Muscle of back (tissue), 11 donors: Measurements from ENCODE around the gene TRPM1. TPM values are rescaled to one million over a fixed set of nuclear protein-coding genes. Genes with fewer than 3 reads are reported as not detected.

Experiments
- DNase-seq, 3 donors: peaks; one replicate each; pipeline versions ENCODE4 v3.0.0 to v3.0.0-alpha.2; 2013
- polyA plus RNA-seq, 10 donors: library from polyadenylated mRNA; unstranded; fragments of 120-200 nt; gene quantifications; one replicate each; pipeline ENCODE4 v1.2.1, GENCODE V29; 2013; ENCODE audit not compliant: insufficient read length in 10 of 10

The TRPM1 gene
- polyA plus RNA-seq, 10 donors = 0.69 to 2.4 TPM; not detected in 8

GRCh38 chr15:31020542-31020941 lies 81.0 kb downstream of the TRPM1 start:
- DNase-seq = no peak

- DNase-seq = no peak
Measured at GRCh38 chr15:31019986-31020385, 81.5 kb downstream of the TRPM1 start.

DNA sequence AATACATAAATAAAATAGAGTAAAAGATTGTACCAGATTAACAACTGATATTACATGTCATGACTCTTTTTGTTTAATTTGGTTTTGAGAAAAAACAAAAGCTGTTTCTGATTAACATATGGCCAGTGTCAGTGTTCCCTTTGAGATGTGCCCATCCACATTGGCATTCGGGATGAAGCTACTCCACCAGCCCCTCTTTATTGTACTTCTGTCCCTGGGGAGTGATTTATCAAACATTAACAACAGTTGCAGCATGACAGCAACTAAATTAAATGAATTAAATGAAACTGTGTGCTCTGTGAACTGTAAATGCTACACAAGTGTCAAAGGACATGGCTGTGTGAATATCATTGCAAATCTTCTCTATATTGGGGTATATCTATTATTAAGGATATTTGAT lies 84.2 kb downstream of the TRPM1 start:
- no peak for DNase-seq

GRCh38 chr15:31016446-31016915 lies 85.0 kb downstream of the TRPM1 start:
- DNase-seq = peak in 1 of 3 donors; percentile 61

- DNase-seq = no peak
Measured at GRCh38 chr15:31014608-31014925, 87.0 kb downstream of the TRPM1 start.

DNA sequence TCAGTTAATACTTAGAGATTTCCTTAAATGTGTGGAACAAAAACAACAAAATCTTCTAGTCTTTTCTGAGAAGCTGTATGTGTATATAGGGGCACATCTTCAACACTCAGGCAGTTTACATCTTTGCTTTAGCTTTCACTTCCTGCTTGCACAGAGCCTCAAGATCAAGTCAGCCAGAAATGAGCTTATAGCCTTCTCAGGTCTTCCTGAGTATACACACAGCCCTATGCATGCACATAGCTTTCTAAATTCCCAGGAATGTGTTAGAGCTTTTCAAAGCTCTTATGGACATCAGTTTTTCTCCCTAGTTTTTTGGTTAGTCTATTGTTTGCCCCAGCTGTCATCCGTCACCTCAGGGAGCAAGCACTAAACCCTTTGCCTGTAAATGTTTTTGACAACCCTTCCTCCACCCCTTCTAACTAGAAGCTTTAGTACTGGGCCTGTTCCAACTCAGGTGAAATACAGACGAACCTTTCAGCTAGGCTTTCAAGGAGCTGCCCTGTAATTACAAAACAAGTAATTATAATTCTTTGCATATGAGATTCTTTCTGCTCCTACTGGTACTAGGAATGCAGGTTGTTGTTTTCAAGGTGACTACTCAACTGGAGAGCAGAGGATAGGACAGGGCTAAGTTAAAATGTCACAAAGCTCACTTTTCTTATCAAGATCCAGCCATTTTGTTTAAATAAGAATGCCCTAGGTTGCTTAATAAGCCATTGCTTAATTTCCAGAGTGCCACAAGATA lies 87.5 kb downstream of the TRPM1 start:
- no peak for DNase-seq

- no peak for DNase-seq
Measured at GRCh38 chr15:31012455-31012854, 89.1 kb downstream of the TRPM1 start.

GRCh38 chr15:31010036-31010435 lies 91.5 kb downstream of the TRPM1 start:
- no peak for DNase-seq

- DNase-seq = no peak
Measured at GRCh38 chr15:31005660-31006059, 95.9 kb downstream of the TRPM1 start.

GRCh38 chr15:31004220-31004733 lies 97.2 kb downstream of the TRPM1 start:
- peak; percentile 15 to 44 (median 16) for DNase-seq

GRCh38 chr15:31001702-31002101 lies 99.8 kb downstream of the TRPM1 start:
- DNase-seq = no peak

GRCh38 chr15:30999729-31000128 lies 101.8 kb downstream of the TRPM1 start:
- no peak for DNase-seq

DNA sequence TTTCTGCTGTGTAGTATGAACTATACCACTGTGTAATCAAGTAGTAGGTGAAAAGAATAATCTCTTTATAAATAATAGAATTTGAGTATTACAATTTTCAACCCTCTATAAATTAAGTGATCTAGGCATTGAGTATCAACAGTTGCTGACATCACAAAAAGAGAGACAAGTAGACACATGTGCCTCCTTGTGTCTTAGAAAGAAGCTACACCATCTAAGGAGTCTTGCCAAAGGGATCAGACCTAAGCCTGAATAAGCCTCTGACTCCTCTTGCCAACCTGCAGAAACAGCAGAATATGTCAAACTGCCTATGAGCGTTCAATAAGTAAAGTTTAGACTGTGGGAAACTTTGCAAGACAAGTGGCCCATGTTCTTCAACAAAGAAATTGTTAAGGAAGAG lies 104.3 kb downstream of the TRPM1 start:
- DNase-seq = no peak

DNA sequence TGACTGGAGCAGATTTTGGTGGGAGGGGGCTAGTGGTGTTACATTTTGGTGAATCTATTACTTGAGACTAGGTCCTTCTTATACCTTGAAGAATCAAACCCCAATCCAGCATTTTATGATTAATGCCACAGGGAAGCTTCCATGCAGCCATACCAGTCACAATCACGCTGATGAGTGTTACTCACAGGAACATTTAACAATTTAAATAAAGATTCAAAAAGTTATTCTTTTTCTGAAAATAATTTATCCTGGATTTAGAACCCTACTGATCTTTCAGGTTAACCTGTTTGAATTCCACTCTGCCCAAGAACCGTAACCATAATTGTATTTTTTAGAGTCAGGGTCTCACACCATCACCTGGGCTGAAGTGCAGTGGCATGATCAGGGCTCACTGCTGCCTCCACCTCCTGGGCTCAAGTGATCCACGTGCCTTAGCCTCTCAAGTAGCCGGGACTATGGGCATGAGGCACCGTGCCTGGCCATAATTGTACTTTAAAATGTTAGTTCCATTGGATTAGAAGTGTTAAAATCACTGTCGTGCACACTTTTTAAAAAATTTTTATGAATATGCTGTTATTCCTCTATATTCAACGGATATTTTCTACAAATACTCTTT lies 109.2 kb downstream of the TRPM1 start:
- peak in 1 of 3 donors; percentile 11 for DNase-seq

DNA sequence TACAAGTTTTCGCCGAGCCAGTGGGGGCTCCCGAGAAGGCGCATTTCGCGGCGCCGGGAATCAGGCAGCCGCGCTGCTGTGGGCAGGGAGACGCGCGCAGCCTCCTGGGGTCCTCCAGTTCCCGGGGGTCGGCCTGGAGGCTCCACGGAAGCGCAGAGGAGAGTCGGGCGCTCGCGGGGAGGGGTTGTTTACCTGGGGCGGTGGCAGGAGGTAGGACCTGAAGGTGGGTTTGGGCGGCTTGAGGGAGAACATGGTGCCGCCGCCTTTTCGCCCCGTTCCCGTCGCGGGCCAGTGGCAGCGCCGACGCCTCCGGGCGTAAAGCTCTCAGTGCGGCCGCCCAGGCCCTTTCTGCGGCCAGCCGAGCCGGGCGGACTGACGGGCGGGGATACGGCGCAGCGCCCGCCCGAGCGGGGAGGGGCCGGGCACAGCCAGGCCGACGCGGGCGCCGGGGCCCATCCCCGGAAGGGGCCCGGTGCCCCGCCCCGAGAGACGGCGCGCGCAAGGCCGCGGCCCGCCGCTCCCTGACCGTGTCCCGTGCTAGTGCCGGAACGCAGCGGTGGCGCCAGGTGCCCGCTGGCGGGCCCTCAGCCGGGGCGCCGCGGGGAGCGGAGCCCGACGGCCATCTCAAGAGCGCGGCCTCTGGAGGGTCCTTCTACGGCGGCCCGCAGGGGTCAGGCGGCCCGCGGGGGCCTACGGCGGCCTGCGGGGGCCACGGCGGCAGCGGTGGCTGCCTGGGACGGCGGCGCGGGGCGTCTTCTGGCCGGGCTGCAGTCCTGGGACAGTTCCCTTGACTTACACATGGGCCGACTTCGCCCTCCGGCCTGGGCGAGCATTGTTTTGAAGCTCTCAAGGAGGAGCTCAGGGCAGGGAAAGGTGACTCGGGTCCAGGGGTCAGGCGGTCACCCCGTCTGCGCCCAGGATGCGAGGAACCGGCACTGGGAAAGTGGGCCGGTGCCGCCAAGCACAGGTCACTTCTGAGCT lies 110.0 kb downstream of the TRPM1 start, which contains the start of gene MTMR10:
Gene MTMR10, minus strand, starts transcription at position 374 of the 981 bp plus-strand sequence. Its CDS starts 122 bp downstream, at position 252.
- DNase-seq = peak; percentile 80 to 91 (median 81)

DNA sequence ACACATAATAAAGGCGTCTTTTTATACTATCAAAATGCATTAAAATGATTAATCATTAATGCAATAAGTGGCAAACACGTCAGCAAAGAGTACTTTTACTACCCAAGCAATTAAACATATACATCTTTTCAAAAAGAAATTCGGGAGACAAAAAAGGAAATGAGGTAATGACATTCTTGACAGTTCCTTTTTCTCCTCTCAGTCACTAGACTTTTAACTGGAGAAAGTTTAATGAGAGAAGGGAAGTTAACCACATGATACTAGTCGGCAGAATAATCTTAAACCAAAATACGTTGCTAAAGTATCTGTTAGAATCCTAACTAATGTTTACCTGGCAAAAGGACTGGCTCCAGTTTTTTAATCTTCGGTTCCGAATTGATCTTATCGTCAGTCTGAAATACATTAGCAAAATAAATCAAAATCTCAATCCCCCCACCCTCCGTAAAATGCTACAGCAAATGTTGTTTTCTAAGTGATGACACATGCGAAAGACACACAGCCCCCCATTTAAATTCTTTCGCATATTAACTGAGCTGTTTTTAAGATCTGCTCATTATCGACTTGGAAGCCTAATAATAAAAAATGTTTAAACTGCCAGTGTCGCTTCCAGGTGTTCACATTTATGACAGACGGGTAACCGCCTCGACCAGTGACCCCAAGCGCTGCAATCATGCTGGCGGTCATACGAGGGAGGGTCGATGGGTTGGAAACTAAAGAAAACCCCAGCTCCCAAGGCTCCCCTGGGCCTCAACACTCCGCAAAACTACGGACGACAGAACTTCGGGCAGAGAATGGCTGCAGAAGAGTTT lies 110.9 kb downstream of the TRPM1 start:
- DNase-seq = peak in 2 of 3 donors; percentile 7 to 12

DNA sequence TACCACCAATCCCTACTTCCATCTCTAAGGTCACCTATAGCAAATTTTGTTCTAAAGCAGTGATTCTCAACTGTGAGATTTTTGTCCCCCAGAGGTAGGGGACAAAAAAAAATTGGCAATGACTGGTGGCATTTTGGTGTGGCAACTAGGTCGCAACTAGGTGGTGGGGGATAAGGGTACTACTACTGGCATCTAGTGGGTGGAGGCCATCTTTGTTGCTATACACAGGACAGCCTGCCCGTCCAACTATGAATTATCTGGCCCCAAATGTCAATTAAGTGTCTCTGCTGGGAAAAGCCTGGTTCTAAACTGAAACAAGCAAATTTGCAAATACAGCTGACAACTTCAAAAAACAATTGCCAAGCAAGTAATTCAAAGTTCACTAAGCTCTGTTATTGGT lies 111.5 kb downstream of the TRPM1 start:
- DNase-seq = no peak

DNA sequence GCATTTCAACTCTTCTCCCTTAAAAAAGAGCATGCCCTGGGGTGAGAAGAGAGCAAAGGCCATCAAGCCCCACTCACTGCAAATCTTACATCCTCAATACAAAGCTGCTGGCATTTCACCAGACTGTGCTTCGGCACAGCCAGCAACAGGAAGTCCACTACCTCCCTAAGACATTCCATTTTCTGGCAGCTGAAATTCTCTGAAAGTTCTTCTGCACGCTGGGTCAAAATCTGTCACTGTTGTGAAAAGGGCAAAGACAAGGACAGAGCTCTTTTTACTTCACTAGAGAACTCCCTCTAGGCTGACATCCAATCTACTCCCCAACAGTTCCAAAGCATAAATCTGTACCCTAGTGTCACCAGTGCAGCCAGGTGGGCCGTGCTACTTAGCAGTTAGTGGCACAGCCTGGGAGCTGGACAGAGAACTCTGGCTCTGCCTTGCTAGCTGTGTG lies 116.4 kb downstream of the TRPM1 start:
- DNase-seq = no peak

DNA sequence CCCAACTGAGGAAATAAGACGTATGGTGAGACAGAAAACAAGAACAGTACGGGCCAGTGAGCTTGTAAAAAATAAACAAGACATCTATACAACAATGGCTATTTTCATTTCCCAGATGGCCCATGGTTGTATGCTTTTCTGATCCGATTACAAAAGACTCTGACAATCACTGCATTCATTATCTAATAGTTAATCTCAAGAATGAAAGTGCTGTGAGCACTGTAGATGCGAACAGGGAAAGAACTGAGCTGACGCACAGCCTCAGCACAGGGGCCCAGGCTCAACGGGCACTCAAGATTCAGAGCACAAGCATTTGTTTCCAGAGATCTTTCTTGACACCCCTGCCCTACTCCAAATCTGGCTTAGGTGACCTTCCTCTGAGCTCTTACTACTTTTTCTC lies 117.0 kb downstream of the TRPM1 start:
- DNase-seq = no peak

DNA sequence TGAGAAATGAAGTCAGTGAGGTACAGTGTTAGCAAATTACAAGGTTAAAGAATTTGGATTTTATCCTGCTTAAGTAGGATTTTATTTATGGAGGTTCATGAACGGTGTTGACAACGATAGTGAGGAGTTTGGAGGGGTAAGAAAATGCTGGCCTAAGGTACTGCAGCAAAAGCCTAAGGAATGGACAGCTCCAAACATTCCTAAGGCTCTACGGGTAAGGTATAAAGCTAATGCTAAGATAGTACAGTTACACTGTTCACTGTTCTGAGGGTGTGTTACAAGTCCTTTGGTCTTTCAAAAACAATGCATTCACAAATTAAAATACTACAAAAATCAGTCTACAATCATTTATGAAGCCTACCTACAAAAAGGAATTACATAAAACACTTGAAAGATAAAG lies 117.4 kb downstream of the TRPM1 start:
- no peak for DNase-seq

DNA sequence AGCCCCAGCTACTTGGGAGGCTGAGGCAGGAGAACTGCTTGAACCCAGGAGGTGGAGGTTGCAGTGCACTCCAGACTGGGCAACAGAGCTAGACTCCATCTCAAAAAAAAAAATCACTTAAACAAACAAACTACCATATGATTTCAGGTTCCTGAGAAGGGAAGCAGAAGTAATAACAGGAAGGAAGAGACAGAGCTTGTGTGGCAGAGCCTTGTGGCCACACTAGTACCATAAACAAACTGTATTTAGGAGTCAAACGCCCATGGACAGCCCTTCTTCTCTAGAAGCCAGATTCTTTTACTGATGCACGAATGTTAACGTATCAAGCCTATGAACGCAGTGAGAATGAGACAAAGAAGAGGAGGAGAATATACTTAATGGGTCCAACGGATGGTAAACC lies 122.1 kb downstream of the TRPM1 start:
- DNase-seq = no peak
